HepG2 (cell line): Measurements from ENCODE around the gene VAC14. TPM values are rescaled to one million over a fixed set of nuclear protein-coding genes. Genes with fewer than 3 reads are reported as not detected.
A peak's percentile ranks its signal among the peaks of the same experiment; 100 is the strongest.

Experiments used
- CENPT ChIP-seq: sonication (generic); formaldehyde crosslinking; IDR thresholded peaks from 2 replicates; pipeline ENCODE4 v1.8.0; 2022; ENCODE audit warnings: low read depth, mild to moderate bottlenecking, moderate library complexity, missing genetic modification reagents
- CREB1 ChIP-seq, 2 experiments: fragments of 450-650 bp in 1 of 2; IDR thresholded peaks; 2 replicates each; pipeline ENCODE4 v1.6.1; 2016 to 2017; ENCODE audit warnings: control low read depth in 1 of 2, mild to moderate bottlenecking in 1 of 2, missing compliant biosample characterization in 1 of 2, missing genetic modification characterization in 1 of 2
- GABPB1 ChIP-seq: IDR thresholded peaks from 2 replicates; pipeline ENCODE4 v1.6.1; 2016; ENCODE audit warnings: mild to moderate bottlenecking, missing genetic modification reagents, moderate library complexity, missing compliant biosample characterization
- KDM2A ChIP-seq: sonication (generic); formaldehyde crosslinking; IDR thresholded peaks from 2 replicates; pipeline ENCODE4 v1.4.0; 2020; ENCODE audit warnings: low read depth, missing genetic modification reagents, borderline replicate concordance
- KLF16 ChIP-seq, 2 experiments: sonication (generic) in 1 of 2; formaldehyde crosslinking in 1 of 2; IDR thresholded peaks; 2 replicates each; pipeline versions ENCODE4 v1.6.1 to v1.8.0; 2016 to 2023; ENCODE audit warnings: missing genetic modification reagents in 2 of 2, missing compliant biosample characterization in 1 of 2
- PHB2 ChIP-seq: fragments of 450-650 bp; IDR thresholded peaks from 2 replicates; pipeline ENCODE4 v1.6.1; 2018; ENCODE audit not compliant: partially characterized antibody
- SRSF1 ChIP-seq: fragments of 200-400 bp; formaldehyde crosslinking; optimal IDR thresholded peaks from 2 replicates; pipeline ENCODE3; 2017; ENCODE audit warnings: mild to moderate bottlenecking, low read depth, low read length, moderate library complexity
- TBL1XR1 ChIP-seq: fragments of 150-350 bp; IDR thresholded peaks from 2 replicates; pipeline ENCODE4 v1.6.1; 2014; ENCODE audit warnings: borderline replicate concordance, low read length; ENCODE audit not compliant: partially characterized antibody
- ZBTB7B ChIP-seq: sonication (generic); formaldehyde crosslinking; IDR thresholded peaks from 2 replicates; pipeline ENCODE4 v1.4.0; 2020; ENCODE audit warnings: missing genetic modification reagents
- ZNF180 ChIP-seq: sonication (generic); formaldehyde crosslinking; IDR thresholded peaks from 2 replicates; pipeline ENCODE4 v1.4.0; 2020; ENCODE audit warnings: low read depth, missing genetic modification reagents, borderline replicate concordance
- ZNF232 ChIP-seq: sonication (generic); formaldehyde crosslinking; IDR thresholded peaks from 2 replicates; pipeline ENCODE4 v1.4.0; 2020; ENCODE audit warnings: missing genetic modification reagents, borderline replicate concordance
- ZNF253 ChIP-seq: sonication (generic); formaldehyde crosslinking; IDR thresholded peaks from 2 replicates; pipeline ENCODE4 v1.8.0; 2022; ENCODE audit warnings: mild to moderate bottlenecking, missing genetic modification reagents, borderline replicate concordance
- ZNF550 ChIP-seq: sonication (generic); formaldehyde crosslinking; IDR thresholded peaks from 2 replicates; pipeline ENCODE4 v1.4.0; 2020; ENCODE audit warnings: mild to moderate bottlenecking, missing genetic modification reagents, borderline replicate concordance
- ZNF605 ChIP-seq: sonication (generic); formaldehyde crosslinking; IDR thresholded peaks from 2 replicates; pipeline ENCODE4 v1.8.0; 2022; ENCODE audit warnings: mild to moderate bottlenecking, missing genetic modification reagents
- ZSCAN12 ChIP-seq: sonication (generic); formaldehyde crosslinking; IDR thresholded peaks from 2 replicates; pipeline ENCODE4 v1.9.0; 2021; ENCODE audit warnings: mild to moderate bottlenecking, missing genetic modification reagents
- polyA plus RNA-seq, 8 experiments: library from polyadenylated mRNA; depleted of rRNA in 3 of 8; stranded (reverse) in 7 of 8; unstranded in 1 of 8; fragments of >200 nt; fragmentation: Illumina TruSeq in 4 of 8; extraction: Trizol in 4 of 8; gene quantifications; 2 replicates each; pipeline versions ENCODE4 v1.2.1 to v1.2.3, GENCODE V29; 2011 to 2016; ENCODE audit warnings: low read depth in 4 of 8, missing spikeins in 1 of 8, mixed read lengths in 1 of 8; ENCODE audit not compliant: insufficient read depth in 1 of 8
- total RNA-seq, 5 experiments: library from RNA; depleted of rRNA; stranded (reverse); fragments of >200 nt; fragmentation: Illumina TruSeq; extraction: Trizol; gene quantifications; 2 replicates each; pipeline ENCODE4 v1.2.3, GENCODE V29; 2016; ENCODE audit warnings: low read depth in 1 of 5
- TF ChIP-seq, protein P1 (sequence below): sonication (generic); formaldehyde crosslinking; IDR thresholded peaks from 2 replicates; pipeline ENCODE4 v1.5.1; 2020; ENCODE audit warnings: mild to moderate bottlenecking, missing genetic modification reagents, borderline replicate concordance
- TF ChIP-seq, protein P2 (sequence below): sonication (generic); formaldehyde crosslinking; IDR thresholded peaks from 2 replicates; pipeline ENCODE4 v1.4.0; 2020; ENCODE audit warnings: missing genetic modification reagents, borderline replicate concordance
- TF ChIP-seq, protein P3 (sequence below): IDR thresholded peaks from 2 replicates; pipeline ENCODE4 v1.6.1; 2016; ENCODE audit warnings: missing compliant biosample characterization, missing genetic modification reagents, borderline replicate concordance
- TF ChIP-seq, protein P4 (sequence below): sonication (generic); formaldehyde crosslinking; conservative IDR thresholded peaks from 2 replicates; pipeline ENCODE4 v1.8.1; 2023; ENCODE audit warnings: missing genetic modification reagents
- TF ChIP-seq, protein P5 (sequence below): IDR thresholded peaks from 2 replicates; pipeline ENCODE4 v1.6.1; 2016

VAC14 gene
- total and polyA plus RNA-seq, 2 of the 13 experiments (the other 11 are each of a cell fraction or from before 2014, with no cell fraction given) = 23.5 to 24.6 TPM

DNA sequence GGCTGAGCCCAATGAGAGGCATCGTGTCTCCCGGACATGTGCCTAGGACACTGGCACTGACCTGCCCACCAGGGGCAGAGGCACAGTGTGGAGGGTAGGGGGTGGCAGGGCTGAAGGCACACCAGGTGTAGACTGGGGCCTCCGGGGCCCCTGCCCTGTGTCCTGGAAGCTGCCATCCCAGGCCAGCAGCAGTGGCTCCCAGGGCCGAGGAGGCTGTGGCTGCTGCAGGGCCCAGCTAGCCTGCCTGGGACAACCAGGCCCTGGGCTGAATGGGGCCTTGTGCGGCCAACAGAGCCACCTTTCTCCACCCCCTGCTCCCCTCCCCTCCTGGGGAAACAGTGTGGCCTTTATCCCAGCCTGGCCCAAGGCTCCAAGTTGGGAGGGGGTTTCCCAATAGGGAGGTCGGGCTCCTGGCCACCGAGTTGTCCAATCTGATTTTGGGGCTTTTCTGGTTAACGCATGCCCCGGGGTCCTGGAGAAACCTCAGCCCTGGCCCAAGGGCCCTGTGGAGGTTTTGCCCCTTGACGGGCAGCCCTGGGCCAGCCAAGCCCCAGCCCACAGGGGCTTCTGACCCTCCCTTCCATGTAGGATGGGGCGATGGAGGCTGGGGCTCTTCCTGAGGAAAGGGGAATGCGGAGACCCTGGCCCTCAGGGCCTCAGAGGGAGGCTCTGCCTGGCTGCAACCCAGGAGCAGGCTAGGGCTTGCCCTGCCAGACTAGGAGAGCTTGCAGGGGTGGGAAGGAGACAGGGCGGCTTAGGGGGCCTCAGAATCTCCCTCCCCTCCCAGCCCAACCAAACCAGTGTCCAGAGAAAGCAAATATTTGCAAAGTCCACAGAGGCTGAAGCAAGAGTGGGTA lies 119.3 kb downstream of the VAC14 start (continued):
- no peak for TF ChIP-seq ZNF253 (CRISPR knock-in tag)
- peak; percentile 54 for TF ChIP-seq GABPB1 (CRISPR knock-in tag)
- no peak for TF ChIP-seq CENPT (CRISPR knock-in tag)
- TF ChIP-seq ZNF232 (CRISPR knock-in tag) = peak; percentile 71; the same call in 1 of the 2 replicates
- no peak for TF ChIP-seq ZNF550
- TF ChIP-seq, protein P1, sequence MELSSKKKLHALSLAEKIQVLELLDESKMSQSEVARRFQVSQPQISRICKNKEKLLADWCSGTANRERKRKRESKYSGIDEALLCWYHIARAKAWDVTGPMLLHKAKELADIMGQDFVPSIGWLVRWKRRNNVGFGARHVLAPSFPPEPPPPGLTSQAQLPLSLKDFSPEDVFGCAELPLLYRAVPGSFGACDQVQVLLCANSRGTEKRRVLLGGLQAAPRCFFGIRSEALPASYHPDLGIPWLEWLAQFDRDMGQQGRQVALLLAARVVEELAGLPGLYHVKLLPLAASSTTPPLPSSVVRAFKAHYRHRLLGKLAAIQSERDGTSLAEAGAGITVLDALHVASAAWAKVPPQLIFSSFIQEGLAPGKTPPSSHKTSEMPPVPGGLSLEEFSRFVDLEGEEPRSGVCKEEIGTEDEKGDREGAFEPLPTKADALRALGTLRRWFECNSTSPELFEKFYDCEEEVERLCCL (CRISPR knock-in tag) = no peak
- TF ChIP-seq, protein P2, sequence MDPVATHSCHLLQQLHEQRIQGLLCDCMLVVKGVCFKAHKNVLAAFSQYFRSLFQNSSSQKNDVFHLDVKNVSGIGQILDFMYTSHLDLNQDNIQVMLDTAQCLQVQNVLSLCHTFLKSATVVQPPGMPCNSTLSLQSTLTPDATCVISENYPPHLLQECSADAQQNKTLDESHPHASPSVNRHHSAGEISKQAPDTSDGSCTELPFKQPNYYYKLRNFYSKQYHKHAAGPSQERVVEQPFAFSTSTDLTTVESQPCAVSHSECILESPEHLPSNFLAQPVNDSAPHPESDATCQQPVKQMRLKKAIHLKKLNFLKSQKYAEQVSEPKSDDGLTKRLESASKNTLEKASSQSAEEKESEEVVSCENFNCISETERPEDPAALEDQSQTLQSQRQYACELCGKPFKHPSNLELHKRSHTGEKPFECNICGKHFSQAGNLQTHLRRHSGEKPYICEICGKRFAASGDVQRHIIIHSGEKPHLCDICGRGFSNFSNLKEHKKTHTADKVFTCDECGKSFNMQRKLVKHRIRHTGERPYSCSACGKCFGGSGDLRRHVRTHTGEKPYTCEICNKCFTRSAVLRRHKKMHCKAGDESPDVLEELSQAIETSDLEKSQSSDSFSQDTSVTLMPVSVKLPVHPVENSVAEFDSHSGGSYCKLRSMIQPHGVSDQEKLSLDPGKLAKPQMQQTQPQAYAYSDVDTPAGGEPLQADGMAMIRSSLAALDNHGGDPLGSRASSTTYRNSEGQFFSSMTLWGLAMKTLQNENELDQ (CRISPR knock-in tag) = no peak
- TF ChIP-seq ZNF180 (CRISPR knock-in tag) = no peak
- TF ChIP-seq ZSCAN12 = peak; percentile 72; the same call in 1 of the 2 replicates
- peak; percentile 70 for TF ChIP-seq SRSF1
- TF ChIP-seq, protein P3, sequence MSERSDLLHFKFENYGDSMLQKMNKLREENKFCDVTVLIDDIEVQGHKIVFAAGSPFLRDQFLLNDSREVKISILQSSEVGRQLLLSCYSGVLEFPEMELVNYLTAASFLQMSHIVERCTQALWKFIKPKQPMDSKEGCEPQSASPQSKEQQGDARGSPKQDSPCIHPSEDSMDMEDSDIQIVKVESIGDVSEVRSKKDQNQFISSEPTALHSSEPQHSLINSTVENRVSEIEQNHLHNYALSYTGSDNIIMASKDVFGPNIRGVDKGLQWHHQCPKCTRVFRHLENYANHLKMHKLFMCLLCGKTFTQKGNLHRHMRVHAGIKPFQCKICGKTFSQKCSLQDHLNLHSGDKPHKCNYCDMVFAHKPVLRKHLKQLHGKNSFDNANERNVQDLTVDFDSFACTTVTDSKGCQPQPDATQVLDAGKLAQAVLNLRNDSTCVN (CRISPR knock-in tag) = 0 out of 2 replicates have a peak, but pooled peaks have one; percentile 41
- TF ChIP-seq KLF16 (CRISPR knock-in tag; IDR thresholded peaks at IDR 0.05) = peak in 1 of 2 experiments; percentile 52; a peak in 2 of 4 replicates
- TF ChIP-seq ZNF605 (CRISPR knock-in tag) = peak; percentile 74
- peak; percentile 35 for TF ChIP-seq TBL1XR1
- peak; percentile 100 for TF ChIP-seq ZBTB7B (CRISPR knock-in tag)
- no peak for TF ChIP-seq PHB2
- peak; percentile 56; the same call in 1 of the 2 replicates for TF ChIP-seq KDM2A
- TF ChIP-seq CREB1 (IDR thresholded peaks at IDR 0.05) = no peak
- no peak for TF ChIP-seq CREB1 (CRISPR knock-in tag; IDR thresholded peaks at IDR 0.05)
- TF ChIP-seq, protein P4, sequence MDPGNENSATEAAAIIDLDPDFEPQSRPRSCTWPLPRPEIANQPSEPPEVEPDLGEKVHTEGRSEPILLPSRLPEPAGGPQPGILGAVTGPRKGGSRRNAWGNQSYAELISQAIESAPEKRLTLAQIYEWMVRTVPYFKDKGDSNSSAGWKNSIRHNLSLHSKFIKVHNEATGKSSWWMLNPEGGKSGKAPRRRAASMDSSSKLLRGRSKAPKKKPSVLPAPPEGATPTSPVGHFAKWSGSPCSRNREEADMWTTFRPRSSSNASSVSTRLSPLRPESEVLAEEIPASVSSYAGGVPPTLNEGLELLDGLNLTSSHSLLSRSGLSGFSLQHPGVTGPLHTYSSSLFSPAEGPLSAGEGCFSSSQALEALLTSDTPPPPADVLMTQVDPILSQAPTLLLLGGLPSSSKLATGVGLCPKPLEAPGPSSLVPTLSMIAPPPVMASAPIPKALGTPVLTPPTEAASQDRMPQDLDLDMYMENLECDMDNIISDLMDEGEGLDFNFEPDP (CRISPR knock-in tag) = 0 out of 2 replicates have a peak, but pooled peaks have one; percentile 42
- TF ChIP-seq, protein P5, sequence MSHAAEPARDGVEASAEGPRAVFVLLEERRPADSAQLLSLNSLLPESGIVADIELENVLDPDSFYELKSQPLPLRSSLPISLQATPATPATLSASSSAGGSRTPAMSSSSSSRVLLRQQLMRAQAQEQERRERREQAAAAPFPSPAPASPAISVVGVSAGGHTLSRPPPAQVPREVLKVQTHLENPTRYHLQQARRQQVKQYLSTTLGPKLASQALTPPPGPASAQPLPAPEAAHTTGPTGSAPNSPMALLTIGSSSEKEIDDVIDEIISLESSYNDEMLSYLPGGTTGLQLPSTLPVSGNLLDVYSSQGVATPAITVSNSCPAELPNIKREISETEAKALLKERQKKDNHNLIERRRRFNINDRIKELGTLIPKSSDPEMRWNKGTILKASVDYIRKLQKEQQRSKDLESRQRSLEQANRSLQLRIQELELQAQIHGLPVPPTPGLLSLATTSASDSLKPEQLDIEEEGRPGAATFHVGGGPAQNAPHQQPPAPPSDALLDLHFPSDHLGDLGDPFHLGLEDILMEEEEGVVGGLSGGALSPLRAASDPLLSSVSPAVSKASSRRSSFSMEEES (CRISPR knock-in tag) = no peak
